GM18907 (cell line): ENCODE measurements around the gene ELAVL2.

Experiments
- ATAC-seq: cut with Tn5 transposase; IDR thresholded peaks from one replicate; pipeline ENCODE4 v1.9.1; 2021; ENCODE audit warnings: mild to moderate bottlenecking, moderate library complexity; ENCODE audit not compliant: unreplicated experiment

ELAVL2 gene

GRCh38 chr9:23826120-23826629 lies at the start of gene ELAVL2:
TSS of gene ELAVL2 (minus strand) at chr9:23826240. CDS start at chr9:23762234, 64,006 bp downstream.
- ATAC-seq, result peak; percentile 89

- no peak for ATAC-seq
Measured at GRCh38 chr9:23858234-23858633, 32.2 kb upstream of the ELAVL2 start.

GRCh38 chr9:23855873-23856604 lies 30.0 kb upstream of the ELAVL2 start:
- ATAC-seq, result no peak

- ATAC-seq, result no peak
Measured at GRCh38 chr9:23850690-23851629, 24.9 kb upstream of the ELAVL2 start.

- ATAC-seq, result no peak
Measured at GRCh38 chr9:23850242-23850689, 24.2 kb upstream of the ELAVL2 start.

DNA sequence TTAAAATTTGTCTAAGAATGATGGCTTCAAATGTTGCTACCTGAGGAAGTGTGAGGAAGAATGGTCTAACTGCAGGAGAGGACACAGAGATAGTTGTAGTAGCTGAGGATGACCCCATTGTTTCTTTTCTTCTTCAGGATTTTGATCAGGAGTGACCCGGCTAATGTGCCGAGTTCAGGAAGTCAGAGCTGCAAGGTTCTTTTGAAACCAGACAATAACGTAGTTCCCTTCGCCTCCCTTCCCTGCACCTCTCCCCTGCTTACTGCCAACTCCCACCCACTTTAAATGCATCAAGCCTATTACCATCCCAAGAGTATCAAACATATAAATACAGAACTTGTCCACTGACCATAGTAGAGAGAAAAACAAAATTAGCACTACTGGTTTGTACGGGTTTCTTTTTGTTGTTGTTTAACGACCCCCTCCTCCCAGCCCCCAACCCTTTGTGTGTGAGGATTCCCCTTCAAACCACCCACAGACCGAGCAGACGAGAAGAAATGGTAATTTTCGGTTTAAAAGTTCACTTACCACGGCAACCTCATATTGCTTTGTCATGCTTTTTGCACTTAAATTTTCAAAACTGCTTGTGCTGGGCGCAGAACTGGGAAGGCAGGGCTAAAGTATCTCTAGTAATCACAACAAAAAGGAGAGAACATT lies 23.5 kb upstream of the ELAVL2 start:
- no peak for ATAC-seq

- ATAC-seq, result no peak
Measured at GRCh38 chr9:23842565-23843129, 16.6 kb upstream of the ELAVL2 start.

DNA sequence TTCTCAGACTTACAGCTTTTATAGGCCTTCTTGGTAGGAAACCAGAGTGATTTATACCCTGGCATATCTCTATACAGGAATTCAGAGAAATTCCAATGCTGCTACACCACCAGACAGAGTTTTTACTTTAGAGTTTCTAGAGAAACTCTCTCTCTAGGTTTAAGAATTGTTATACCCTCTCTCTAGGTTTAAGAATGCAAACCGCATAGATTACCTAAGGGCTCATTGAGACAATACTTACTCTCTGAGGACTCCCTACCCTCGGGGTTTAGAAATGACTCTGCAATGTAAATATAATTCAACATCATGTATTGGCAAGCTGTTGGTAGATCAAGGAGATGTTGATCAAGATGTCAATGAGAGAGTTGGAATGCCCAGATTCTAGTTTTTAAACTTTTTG lies 15.3 kb upstream of the ELAVL2 start:
- ATAC-seq, result no peak

DNA sequence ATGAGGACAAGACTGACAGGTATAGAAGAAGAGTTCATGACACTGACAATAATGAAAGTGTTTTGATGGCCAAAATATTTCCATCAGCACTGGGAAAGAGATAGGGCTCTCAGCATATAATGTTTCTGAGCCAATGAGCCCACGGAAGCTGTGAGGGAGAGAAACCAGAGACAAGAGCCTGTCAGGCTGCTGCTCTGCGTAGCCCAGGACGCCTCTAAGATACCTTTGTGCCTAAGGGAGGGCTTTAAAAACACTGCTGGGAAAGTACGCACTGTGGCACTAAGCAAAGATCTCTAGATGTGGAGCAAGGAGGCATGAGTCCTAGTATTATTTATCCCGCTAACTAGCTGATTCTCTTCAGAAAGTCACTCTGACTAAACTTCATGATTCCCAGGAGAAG lies 11.0 kb upstream of the ELAVL2 start:
- no peak for ATAC-seq

- ATAC-seq, result no peak
Measured at GRCh38 chr9:23830929-23831730, 5.1 kb upstream of the ELAVL2 start.

DNA sequence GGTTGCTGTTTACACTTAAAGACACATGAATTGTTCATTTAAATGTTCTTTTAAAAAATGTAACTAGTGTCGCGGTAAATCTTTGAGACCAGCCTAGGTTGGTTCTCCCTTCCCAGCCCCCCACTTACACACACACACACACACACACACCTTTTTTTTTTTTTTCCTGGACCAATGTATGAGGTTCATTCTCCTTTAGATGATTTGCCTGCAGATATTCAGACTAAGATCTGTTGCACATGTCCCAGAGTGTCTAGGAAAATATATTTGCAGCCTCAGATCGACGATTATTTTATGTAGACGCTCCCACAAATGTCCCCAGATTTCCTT lies 4.4 kb upstream of the ELAVL2 start:
- ATAC-seq, result no peak

GRCh38 chr9:23829580-23830475 lies 3.8 kb upstream of the ELAVL2 start:
- ATAC-seq, result no peak

- ATAC-seq, result no peak
Measured at GRCh38 chr9:23825700-23826099, 340 bp downstream of the ELAVL2 start.

GRCh38 chr9:23824830-23825591 lies 1.0 kb downstream of the ELAVL2 start:
- no peak for ATAC-seq

DNA sequence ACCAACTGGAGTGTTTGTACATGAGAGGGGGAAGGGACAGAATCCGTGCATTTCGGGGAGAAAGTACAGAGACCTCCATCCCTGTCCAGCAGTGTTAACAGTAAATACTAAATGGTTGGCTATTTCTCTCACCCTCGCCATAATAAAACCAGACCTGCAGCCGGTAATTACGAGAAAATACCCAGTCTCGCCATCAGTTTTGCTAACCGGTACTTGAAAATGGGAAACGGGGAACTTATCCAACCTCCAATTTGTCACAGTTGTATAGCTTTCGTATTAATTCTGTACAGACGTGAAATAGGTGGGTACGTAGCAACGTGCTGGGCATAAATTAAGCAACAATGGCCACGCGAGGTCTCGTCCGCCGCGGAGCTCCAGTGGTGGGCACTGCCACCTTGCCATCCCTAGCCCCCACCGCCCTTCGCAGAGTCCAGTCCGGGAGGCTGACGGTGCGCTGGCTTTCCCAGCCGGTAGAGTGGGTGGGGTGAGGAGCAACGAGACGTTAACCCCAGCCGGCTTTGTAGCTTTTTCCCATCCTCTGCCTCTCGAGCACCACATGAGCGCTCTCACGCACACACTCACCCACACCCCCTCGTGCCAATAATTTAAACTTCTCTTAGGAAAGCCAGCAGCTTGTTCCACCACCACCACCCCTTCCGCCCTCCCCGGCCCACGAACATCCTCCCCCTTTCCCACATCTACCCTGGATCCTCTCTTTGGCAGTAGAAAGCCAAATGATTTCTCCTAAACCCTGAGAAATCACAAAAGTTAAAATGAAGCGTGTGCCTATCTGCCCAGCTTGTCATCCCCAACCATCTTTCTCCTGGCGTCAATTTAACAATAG lies 1.8 kb downstream of the ELAVL2 start:
- ATAC-seq, result no peak

- no peak for ATAC-seq
Measured at GRCh38 chr9:23823269-23823668, 2.8 kb downstream of the ELAVL2 start.
